GM18526 (cell line): ENCODE results near the gene TIGIT.

ENCODE experiments used
- POLR2A ChIP-seq: IDR thresholded peaks from 3 replicates; pipeline ENCODE4 v1.6.1; 2011; ENCODE audit not compliant: insufficient read length; ENCODE audit errors: extremely low read depth

Gene TIGIT

GRCh38 chr3:114293838-114294535 is at the start of gene TIGIT:
Gene TIGIT, plus strand, starts transcription at chr3:114294028. Its CDS starts 34 bp downstream, at chr3:114294062.
- TF ChIP-seq POLR2A, result no peak

GRCh38 chr3:114252954-114253353 is 40.9 kb upstream of the TIGIT start:
- TF ChIP-seq POLR2A, result no peak

GRCh38 chr3:114253505-114253904 is 40.3 kb upstream of the TIGIT start:
- no peak for TF ChIP-seq POLR2A

- TF ChIP-seq POLR2A, result no peak
Observed at GRCh38 chr3:114259566-114259965, 34.3 kb upstream of the TIGIT start.

GRCh38 chr3:114260152-114260551 is 33.7 kb upstream of the TIGIT start:
- TF ChIP-seq POLR2A, result no peak

GRCh38 chr3:114270019-114270418 is 23.8 kb upstream of the TIGIT start:
- TF ChIP-seq POLR2A, result no peak

GRCh38 chr3:114272271-114272670 is 21.6 kb upstream of the TIGIT start:
- TF ChIP-seq POLR2A, result no peak

GRCh38 chr3:114274929-114275328 is 18.9 kb upstream of the TIGIT start:
- no peak for TF ChIP-seq POLR2A

GRCh38 chr3:114284644-114285043 is 9.2 kb upstream of the TIGIT start:
- TF ChIP-seq POLR2A, result no peak

GRCh38 chr3:114285648-114286230 is 8.1 kb upstream of the TIGIT start:
- no peak for TF ChIP-seq POLR2A

GRCh38 chr3:114286266-114286665 is 7.6 kb upstream of the TIGIT start:
- TF ChIP-seq POLR2A, result no peak

GRCh38 chr3:114290911-114291901 is 2.6 kb upstream of the TIGIT start:
- TF ChIP-seq POLR2A, result no peak

- TF ChIP-seq POLR2A, result no peak
Observed at GRCh38 chr3:114294940-114295480, 1.2 kb downstream of the TIGIT start.

- TF ChIP-seq POLR2A, result no peak
Observed at GRCh38 chr3:114295946-114296345, 2.1 kb downstream of the TIGIT start.

- TF ChIP-seq POLR2A, result no peak
Observed at GRCh38 chr3:114299421-114299820, 5.6 kb downstream of the TIGIT start.
